Stromal cell of bone marrow (primary cell): ENCODE data around the gene GPX4.

Source experiments
- DNase-seq: peaks from one replicate; pipeline ENCODE4 v3.0.0-alpha.2; 2012; ENCODE audit warnings: low read depth

GPX4 gene

DNA sequence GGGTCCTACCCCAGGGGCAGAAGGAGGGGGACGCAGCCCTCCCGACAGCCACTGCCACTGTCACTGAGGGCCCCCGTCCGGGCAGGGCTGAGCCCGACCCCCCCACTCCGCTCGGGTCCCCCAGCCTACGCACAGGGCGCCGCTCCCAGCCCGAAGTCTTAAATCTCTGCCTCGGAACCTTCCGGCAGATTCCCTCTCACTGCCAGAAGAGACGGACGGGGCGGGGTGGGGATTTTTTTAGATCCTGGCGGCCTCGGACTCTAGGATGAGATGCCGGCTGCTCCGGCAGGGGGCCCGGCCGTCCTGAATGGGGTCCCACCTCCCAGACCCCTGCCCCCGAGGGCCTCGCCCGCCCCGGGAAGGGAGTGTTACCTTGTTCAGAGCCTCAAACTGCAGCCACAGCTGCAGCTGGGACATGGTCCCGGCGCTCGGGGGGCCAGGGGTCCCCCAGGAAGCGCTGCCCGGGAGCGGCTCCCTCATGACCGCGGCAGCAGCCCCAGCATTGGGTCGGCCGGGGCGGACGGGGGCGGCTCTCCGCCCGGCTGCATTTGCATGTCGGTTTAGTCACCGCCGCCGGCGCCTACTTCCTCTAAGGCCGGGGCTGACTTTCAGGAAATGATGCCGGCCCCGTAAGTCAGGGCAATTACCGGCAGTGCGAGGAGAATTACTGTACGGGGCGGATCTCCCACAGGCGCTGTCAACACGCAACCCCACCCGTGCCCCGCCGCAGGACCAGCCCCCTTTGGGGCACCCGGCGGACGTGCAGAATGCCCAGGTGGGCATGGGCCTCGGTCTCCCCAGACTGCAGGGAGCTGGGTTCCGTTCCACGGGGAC is 28.1 kb downstream of the GPX4 start:
- DNase-seq: peak; percentile 90

DNA sequence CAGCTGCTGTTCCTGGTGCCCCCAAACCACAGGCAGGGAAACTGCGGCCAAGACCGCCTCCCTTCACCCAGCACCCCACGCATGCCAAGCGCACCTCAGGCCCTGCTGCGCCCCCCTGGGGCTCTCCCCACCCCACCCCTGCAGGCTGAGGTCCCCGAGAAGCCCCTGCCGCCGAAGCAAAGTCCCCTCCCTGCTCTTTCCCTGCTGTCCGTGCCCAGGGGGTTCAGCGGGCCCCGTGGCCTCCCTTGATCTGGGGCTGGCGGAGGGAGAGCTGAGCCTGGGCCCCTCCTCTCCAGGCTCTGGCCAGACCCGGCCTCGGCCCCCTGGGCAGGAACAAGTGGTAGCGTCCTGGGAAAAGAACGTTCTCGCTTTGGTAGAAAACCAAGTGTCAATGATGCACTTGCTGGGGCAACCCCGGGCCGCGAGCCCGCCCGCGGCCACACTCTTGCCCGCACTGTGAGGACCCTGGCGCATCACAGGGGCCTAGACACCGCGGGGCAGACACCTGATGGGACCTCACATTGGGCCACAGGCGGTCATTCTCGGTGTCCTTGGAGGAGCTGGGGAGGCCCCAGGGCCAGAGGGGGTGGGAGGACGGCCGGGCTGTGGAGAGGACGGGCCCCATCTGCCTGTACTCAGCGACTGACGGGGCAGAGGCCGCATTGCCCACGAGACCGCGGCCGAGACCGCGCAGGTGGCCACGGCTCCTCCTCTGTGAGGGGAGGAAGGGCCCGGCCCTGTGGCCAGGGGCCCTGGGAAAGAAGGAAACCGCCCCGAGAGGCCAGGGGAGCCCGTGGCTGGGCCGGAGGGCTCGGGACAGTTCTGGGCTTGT is 29.0 kb downstream of the GPX4 start:
- DNase-seq: no peak

DNA sequence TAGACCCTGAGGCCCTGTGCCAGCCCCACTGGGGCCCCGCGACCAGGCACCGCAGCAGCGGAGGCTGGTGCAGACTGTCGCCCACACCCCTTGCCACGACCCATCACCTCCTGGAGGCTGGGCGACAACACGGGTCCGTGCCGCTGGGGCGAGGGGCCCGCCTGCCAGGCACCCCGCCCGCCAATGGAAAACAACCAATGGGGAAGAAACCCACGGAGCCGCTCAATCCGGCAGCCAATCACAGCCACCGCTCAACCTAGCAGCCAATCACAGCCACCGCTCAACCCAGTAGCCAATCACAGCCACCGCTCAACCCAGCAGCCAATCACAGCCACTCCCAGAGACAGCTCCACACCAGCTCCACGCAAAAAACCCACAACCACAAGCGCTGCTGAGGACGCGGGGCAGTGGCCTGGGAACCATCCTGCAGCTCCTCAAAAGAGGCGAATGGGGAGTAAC is 29.7 kb downstream of the GPX4 start:
- DNase-seq: no peak

DNA sequence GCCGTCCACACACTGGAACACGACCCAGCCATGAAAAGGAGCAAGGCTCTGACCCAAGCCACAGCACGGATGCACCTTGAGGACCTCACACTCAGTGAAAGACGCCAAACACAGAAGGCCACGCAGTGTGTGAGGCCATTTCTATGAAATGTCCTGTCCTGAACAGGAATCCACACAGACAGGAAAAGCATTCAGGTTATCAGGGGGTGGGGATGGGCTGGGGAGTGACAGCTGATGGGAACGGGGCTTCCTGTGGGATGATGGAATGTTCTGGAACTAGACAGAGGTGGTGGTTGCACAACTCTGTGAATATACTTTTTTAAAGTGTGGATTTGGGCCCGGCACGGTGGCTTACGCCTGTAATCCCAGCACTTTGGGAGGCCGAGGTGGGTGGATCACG is 30.6 kb downstream of the GPX4 start:
- no peak for DNase-seq

DNA sequence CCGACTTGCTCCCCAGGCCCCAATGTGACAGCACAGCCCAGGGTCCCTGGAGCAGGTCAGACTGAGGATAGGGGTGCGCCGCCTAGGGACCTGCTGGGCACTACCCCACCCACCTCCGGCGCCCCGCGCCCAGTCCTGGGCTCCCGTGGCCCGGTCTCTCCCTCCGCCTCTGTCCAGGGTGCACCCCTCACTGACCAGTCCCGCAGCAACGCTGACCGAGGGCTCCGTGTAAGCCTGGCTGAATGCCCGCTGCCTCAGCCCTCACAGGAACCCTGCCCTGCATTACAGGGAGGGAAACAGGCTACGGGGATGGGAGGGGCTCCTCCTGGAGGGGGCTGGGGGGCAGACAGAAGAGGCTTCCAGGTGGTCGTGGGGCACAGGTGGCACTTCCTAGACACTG is 31.7 kb downstream of the GPX4 start:
- DNase-seq: no peak

DNA sequence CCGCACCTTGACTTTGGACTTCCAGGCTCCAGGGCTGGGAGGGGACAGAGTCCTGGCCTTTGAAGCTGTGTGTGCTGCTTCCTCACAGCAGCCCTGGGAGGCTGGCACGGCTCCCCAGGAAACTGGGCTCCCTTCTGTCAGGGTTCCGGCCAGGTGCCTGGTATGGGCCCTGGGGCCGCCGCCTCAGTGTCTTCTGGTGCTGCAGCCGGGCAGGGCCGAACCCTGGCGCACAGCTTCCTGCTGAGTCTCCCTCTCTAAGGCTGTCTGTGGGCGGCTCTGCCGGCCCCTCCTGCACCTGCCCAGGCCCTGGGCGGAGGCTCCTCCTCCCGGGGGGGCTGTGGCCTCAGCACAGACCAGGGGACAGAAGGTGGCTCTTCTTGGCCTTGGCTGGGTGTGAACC is 32.4 kb downstream of the GPX4 start:
- no peak for DNase-seq

DNA sequence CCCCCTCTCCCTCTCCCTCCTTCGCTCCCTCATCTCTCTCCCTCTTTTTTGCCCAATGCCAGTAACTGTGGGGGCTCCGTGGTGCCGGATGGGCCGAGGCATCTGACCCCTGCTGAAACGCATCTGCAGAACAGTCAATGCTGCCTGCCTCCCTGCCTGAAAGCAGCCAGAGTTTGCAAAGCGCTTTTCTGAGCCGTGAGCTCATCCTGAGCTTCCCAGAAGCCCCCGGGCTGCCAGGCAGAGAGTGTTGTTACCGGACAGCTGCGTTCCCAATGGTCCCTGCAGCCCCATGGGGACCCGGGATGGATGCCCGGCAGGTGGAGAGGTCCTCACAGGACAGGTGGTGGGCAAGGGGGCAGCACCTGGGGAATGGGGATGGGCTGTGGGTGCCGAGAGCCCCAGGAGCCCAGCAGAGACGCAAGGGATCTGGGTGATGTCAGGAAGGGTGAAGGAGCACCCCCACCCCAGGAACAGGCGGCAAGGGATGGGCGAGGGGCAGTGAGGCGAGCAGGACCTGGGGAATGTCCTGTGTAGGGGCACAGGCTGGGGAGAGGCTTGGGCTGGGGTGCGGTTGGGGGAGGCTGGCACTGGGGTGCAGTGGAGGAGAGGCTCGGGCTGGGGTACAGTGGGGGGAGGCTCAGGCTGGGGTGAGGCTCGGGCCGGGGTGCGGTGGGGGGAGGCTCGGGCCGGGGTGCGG is 33.0 kb downstream of the GPX4 start:
- DNase-seq: no peak

DNA sequence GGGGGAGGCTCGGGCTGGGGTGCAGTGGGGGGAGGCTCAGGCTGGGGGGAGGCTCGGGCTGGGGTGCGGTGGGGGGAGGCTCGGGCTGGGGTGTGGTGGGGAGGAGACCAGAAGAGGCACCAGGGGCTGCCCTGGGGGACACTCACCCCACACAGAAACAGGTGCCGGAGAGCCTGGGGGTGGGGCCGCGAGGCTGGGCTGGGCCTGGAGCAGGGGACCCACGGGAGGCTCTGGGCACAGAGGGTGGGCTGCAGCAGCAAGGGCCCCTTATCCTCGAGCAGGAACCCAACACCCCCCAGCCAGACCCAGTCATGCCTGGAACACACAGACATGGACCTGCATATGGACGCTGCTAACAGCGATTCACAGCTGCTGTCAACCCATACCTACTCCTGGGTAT is 34.3 kb downstream of the GPX4 start:
- DNase-seq: no peak

DNA sequence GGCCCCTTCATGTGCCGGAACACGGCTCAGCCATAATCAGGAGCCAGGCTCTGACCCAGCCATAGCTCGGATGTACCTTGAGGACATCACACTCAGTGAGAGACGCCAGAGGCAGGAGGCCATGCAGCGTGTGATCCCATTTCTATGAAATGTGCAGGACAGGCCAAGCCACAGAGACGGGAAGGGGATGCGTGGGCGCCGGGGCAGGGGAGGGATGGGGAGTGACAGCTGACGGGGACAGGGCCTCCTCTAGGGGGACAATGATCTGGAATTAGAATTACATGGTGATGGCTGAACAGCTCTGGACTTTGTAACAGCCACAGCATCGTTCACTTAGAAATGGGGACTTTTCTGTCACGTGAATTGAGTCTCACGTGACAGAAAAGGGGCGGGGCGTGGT is 35.3 kb downstream of the GPX4 start:
- DNase-seq: no peak

DNA sequence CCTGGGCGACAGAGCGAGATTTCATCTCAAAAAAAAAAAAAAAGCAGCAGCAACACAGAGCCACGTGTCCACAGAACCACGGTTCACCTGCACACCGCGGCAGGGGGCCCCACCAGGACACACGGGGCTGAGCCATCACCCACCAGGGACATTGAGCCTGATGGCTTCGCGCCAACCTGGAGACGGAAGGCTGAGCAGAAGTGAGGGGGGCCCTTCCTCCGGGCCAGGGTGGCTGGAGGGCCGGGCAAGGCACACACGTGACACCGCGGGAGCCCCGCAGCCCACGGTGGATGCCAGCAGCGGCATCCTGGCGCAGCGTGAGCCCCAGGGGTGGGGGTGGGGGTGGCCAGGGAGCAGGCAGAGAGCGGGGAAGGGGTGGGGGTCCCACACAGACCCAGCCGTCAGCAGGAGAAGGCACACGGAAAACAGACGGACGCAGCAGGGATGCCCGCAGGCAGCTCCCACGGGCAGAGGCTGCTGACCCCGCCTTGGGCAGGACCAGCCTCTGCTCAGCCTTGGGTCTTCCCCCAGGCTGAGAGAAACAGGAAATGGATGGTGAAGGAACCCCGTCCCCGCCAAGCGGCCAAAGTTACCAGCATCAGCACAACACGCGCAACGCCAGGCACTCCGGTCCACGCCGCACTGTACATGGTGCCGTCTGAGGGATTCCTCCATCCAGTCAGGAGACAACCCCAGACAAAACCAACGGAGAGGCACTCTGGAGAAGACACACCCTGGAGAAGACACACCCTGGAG is 36.7 kb downstream of the GPX4 start:
- no peak for DNase-seq

DNA sequence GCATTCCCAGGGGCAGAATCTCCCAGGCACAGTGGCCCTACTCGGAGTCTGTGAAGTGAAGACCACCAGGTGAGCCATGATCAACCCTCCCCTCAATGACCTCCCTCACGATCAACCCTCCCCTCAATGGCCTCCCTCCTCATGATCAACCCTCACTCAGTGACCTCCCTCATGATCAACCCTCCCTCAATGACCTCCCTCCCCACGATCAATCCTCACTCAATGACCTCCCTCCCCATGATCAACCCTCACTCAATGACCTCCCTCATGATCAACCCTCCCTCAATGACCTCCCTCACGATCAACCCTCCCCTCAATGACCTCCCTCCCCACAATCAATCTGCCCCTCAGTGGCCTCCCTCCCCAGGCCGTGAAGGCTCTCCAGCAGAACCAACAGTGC is 38.1 kb downstream of the GPX4 start:
- no peak for DNase-seq

DNA sequence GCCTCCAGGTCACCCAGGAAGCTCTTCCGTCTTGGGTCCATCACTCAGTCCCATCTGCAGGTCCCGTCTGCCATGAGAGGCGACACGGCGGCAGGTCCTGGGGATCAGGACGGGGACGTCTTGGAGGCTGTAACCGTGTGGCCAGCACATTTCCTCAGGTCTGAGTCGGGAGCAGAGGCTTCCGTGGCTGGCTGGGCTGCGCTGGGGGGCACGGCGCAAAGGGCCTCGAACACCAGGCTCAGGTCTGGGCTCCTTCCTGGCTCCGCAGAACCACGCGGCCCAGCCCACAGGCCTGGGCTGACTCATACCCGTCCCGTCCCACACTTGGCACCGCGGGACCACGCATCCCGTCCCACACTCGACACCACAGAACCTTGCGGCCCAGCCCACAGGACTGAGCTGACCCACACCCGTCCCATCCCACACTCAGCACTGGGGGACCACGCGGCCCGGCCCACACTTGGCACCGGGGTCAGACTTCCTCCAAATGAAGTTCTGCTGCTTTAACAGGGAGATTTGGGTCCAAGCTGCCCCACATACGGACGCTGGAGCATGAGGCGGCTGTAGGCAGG is 40.1 kb downstream of the GPX4 start:
- DNase-seq: no peak

DNA sequence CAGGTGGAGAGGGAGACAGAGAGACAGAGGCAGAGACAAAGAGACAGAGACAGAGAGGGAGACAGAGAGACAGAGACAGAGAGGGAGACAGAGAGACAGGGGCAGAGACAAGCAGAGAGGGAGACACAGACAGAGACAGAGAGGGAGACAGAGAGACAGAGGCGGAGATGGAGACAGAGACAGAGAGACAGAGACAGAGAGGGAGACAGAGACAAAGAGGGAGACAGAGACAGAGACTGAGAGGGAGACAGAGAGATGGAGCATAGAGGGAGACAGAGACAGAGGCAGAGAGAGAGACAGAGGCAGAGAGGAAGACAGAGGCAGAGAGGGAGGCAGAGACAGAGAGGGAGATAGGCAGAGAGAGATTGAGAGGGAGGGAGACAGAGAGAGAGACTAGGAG is 40.9 kb downstream of the GPX4 start:
- no peak for DNase-seq

DNA sequence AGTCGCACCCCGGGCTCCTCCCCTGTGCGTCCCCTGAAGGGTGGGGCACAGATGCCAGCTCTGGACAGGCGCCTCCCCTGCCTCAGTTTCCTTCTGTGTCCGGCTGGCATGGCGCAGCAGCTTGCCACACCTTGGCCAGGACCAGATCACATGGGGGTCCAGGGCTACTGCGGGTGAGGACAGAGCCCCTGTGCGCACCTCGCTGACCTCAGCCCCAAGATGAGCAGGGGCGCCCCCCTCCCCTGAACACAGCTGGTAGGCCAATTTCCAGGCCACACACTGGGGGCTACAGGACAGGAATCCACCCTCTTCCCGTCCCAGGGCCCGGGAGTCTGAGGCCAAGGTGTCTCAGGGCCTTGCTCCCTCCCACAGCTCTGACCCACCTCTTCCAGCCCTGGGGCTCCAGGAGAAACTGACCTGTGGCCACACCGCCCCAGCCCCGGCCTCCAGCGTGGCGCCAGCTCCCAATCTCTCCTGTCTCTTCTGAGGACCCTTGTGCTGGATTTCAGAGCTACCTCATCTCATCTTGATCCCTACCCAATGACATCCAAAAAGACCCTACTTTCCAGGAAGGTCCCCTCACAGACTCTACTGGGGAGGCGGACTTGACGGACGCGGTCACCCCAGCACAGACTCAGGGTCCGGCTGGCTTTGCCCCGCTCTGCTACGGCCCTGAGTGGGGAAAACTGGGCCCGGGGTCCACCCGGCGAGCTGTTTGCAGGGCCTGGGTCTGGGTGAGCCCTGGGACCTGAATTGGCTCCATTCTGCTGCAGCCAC is 42.0 kb downstream of the GPX4 start:
- no peak for DNase-seq

DNA sequence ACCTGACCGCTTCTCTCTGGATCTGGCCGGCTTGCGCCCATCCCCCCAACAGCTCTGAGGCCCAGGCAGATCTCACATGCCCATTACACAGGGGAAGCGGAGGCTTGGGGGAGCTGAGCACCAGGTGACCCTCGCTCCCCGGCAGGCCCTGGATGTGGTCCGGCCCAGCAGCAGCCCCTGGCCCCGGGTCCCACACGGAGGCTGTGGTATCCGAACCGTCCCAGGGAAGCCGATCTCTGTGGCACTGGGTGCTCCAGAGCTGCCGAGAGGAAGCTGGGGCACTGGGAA is 42.6 kb downstream of the GPX4 start:
- no peak for DNase-seq

DNA sequence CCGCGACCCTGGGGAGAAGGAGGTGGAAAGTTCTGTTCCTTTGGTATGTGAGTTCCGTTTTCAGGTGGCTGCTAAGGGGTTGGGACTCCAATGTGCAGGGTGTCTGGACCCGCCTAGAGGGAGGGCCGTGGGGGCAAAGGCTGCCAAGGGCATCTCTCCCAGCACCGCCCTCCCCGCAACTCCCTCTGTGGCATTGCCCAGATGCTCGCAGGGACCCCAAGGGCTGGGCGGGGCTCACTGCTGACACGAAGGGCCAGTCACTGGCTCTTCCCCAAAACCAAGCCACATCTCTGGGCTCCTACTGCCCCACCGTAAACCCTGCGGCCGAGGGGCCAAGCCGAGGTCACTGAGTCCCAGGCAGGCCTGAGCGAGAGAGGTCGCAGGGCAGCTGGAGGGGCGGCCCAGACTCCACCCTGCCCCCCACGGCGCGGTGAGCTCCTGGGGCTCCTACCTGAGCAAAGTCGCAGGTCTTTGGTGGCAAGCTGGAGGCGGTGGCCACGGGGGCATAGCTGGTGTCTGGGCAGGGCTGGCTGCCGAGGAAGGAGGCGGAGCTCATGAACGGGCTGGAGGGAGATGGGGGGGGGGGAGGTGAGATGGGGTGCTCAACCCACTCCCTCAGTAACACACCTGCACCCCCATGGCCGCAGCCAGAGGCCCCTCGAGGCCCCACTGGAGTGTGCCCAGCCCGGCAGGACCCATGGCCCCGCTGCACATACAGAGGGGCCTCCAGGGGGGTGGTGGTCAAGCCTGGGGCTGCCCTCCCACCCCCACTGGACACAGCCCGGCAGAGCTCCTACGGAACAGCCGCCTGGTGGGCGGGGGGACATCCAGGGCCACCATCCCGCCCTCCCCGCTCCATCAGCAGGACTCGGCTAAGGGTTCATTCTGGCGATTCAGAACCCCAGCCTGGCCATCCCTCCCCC is 43.3 kb downstream of the GPX4 start:
- no peak for DNase-seq

DNA sequence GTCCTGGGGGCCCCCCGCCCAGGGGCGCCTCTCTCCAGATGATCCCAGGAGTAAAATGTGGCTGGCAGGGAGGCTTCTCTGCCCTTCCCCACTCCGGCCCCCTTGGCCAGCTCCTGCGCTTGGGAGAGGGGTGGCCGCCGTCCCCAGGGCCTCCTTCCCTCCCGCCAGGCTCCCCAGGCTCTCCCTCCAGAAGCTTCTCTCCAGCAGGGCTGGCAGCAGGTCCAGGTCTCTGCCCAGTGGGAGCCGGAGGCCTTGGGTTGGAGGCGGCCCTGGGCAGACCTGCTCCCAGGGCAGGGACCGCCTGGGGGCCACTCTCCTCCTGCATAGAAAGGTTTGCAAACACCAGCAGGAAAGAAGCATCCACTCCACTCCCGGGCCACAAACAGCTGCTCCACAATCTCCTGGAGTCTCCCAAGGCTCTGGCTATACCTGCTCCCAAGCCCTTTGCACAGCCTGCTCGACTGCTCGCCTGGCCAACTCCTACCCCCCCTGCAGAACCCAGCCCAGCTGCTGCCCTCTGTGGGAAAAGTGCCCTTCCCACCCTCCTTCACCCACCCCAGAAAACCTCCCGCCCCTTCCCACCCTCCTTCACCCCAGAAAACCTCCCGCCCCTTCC is 44.2 kb downstream of the GPX4 start:
- no peak for DNase-seq

DNA sequence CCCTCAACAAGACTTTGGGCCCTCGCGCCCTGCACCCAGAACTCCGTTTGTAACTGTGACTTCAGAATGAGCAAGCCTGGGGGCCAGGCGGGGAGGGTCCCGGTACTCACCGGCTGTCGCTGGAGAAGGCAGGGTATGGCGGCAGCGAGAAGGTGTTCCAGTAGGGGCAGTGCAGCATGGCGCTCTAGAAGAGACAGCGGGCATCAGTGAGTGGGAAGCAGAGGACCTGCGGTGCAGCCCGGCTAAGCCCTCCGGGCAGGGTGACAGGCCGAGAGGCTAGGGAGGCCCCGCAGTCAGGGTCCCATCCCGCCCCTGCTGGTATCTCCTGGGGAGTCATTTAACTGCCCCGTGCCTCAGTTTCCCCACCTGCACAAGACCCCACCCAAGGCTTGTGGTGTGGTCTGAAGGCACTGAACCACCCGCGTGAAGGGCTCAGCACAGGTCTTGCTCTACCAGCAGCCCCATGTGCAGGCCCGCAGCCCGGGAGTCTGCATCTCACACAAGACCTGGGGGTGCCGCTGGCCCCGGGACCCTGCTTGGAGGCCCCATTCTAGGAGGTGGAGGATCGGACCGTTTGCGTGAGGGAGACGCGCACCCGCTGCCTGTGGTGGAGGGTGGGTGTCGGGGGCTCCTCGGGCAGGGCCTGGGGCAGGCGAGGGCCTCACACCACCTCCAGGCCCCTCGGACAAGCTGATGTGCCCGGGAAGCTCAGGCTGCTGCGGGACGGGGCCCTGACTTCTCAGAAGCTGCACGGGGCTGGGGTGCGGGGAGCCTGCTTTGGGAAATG is 45.7 kb downstream of the GPX4 start:
- no peak for DNase-seq
